Neuronal stem cell (in vitro differentiated cells): Measurements from ENCODE around the gene SERPINB1.

Experiments
- DNase-seq: peaks from one replicate; pipeline ENCODE4 v3.0.0-alpha.2; 2013; ENCODE audit warnings: low spot score
- H2AFZ ChIP-seq: one replicate; pipeline ENCODE4 v1.6.1; 2013; ENCODE audit warnings: mild to moderate bottlenecking, low read length, inconsistent platforms
- H2AK5ac ChIP-seq: 2 replicates; pipeline ENCODE4 v1.6.1; 2013; ENCODE audit warnings: low read depth, mild to moderate bottlenecking, inconsistent platforms, low read length, moderate library complexity, mixed read lengths
- H2BK120ac ChIP-seq: 2 replicates; pipeline ENCODE4 v1.6.1; 2013; ENCODE audit warnings: low read depth, mild to moderate bottlenecking, inconsistent platforms, low read length, moderate library complexity, mixed read lengths
- H2BK12ac ChIP-seq: one replicate; pipeline ENCODE4 v1.6.1; 2013; ENCODE audit warnings: low read length, inconsistent platforms
- H2BK15ac ChIP-seq: 2 replicates; pipeline ENCODE4 v1.6.1; 2013; ENCODE audit warnings: mild to moderate bottlenecking, low read length, inconsistent platforms, mixed read lengths
- H2BK5ac ChIP-seq: one replicate; pipeline ENCODE4 v1.6.1; 2013; ENCODE audit warnings: inconsistent platforms, mild to moderate bottlenecking, low read length, moderate library complexity
- H3K14ac ChIP-seq: one replicate; pipeline ENCODE4 v1.6.1; 2013; ENCODE audit warnings: low read length, inconsistent platforms
- H3K18ac ChIP-seq: 2 replicates; pipeline ENCODE4 v1.6.1; 2013; ENCODE audit warnings: low read length, inconsistent platforms
- H3K23ac ChIP-seq: 2 replicates; pipeline ENCODE4 v1.6.1; 2013; ENCODE audit warnings: low read depth, mild to moderate bottlenecking, mixed read lengths, low read length, inconsistent platforms; ENCODE audit not compliant: poor library complexity
- H3K27ac ChIP-seq: replicated peaks from 3 replicates; pipeline ENCODE4 v1.5.1; 2013; ENCODE audit warnings: low read length, inconsistent platforms
- H3K27me3 ChIP-seq, 3 experiments: 2 replicates each; pipeline ENCODE4 v1.6.1; 2013; ENCODE audit warnings: low read length in 3 of 3, mild to moderate bottlenecking in 2 of 3, inconsistent platforms in 1 of 3, low read depth in 1 of 3, mixed read lengths in 1 of 3, moderate library complexity in 1 of 3; ENCODE audit not compliant: control insufficient read depth in 3 of 3, insufficient read depth in 3 of 3
- H3K36me3 ChIP-seq, 2 donors: replicated peaks in 1 of 2; 2 replicates each; pipeline ENCODE4 v1.6.1; 2013; ENCODE audit warnings: low read length in 2 of 2; ENCODE audit not compliant: control insufficient read depth in 2 of 2, insufficient read depth in 2 of 2
- H3K4ac ChIP-seq: 2 replicates; pipeline ENCODE4 v1.6.1; 2013; ENCODE audit warnings: inconsistent platforms, mild to moderate bottlenecking, low read length, moderate library complexity
- H3K4me1 ChIP-seq, 2 donors: 1 replicate in 1 of 2; 2 replicates in 1 of 2; pipeline ENCODE4 v1.6.1; 2013; ENCODE audit warnings: low read length in 2 of 2, low read depth in 1 of 2; ENCODE audit not compliant: control insufficient read depth in 2 of 2, insufficient read depth in 1 of 2
- H3K4me2 ChIP-seq: one replicate; pipeline ENCODE4 v1.6.1; 2013; ENCODE audit warnings: mild to moderate bottlenecking, low read length, inconsistent platforms; ENCODE audit not compliant: insufficient read depth, poor library complexity, severe bottlenecking
- H3K4me3 ChIP-seq, 2 donors: 2 replicates each; pipeline ENCODE4 v1.5.1; 2013; ENCODE audit warnings: low read length in 2 of 2, mild to moderate bottlenecking in 2 of 2, inconsistent platforms in 1 of 2, moderate library complexity in 1 of 2
- H3K79me1 ChIP-seq: one replicate; pipeline ENCODE4 v1.6.1; 2013; ENCODE audit warnings: low read depth, mild to moderate bottlenecking, inconsistent platforms, low read length, moderate library complexity
- H3K9ac ChIP-seq: one replicate; pipeline ENCODE4 v1.6.1; 2013; ENCODE audit warnings: mild to moderate bottlenecking, low read depth, low read length, inconsistent platforms; ENCODE audit not compliant: poor library complexity
- H3K9me3 ChIP-seq, 2 donors: replicated peaks in 1 of 2; 2 replicates each; pipeline versions ENCODE3 to v1.6.1; 2013; ENCODE audit warnings: low read length in 2 of 2, mild to moderate bottlenecking in 2 of 2, inconsistent platforms in 1 of 2, low read depth in 1 of 2, mixed read lengths in 1 of 2, moderate library complexity in 1 of 2; ENCODE audit not compliant: control insufficient read depth in 2 of 2, insufficient read depth in 1 of 2
- H4K8ac ChIP-seq: one replicate; pipeline ENCODE4 v1.6.1; 2013; ENCODE audit warnings: low read depth, mild to moderate bottlenecking, inconsistent platforms, low read length, moderate library complexity
- H4K91ac ChIP-seq: one replicate; pipeline ENCODE4 v1.6.1; 2013; ENCODE audit warnings: low read length, low read depth, mild to moderate bottlenecking, inconsistent platforms; ENCODE audit not compliant: poor library complexity
- WGBS, 2 donors: extraction: QIAGEN DNeasy Blood & Tissue Kit; methylation state at CpG; one replicate each; pipeline ENCODE4 v1.1.7; 2013; ENCODE audit warnings: missing lambda C conversion rate in 2 of 2, mixed read lengths in 1 of 2; ENCODE audit not compliant: insufficient read length in 2 of 2, insufficient replicate concordance in 1 of 2; ENCODE audit errors: extremely low coverage in 2 of 2; 5-methylcytosine and 5-hydroxymethylcytosine counted together

The SERPINB1 gene

GRCh38 chr6:2797564-2798031 lies 44.1 kb downstream of the SERPINB1 start:
- no peak overlapping the region for H2BK5ac ChIP-seq

DNA sequence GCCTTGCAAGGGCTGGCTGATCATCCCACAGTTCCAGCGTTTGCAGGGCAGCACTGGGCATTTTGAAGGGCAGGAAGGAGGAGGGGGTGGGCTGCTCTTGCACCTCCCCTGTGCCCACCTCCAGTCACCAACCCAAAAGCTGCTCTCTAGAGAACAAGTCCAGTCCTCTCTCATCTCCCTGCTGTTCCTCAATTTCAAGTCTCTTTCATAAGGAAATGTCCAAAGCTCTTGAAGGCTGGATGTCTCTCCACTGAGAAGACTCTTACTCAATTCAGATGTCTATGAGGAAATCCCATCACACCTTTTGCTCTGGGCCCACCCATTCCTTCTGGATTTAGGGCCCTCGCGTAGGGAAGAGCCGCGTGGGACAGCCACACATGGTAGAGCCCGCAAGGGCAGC lies 44.8 kb downstream of the SERPINB1 start:
- H4K8ac ChIP-seq, result no peak overlapping the region
- H3K27me3 ChIP-seq, result no peaks in the 10 kb centered on the region
- no CpG with 5 or more reads among the region's 6 CpGs for WGBS, 2 donors
- H3K4me3 ChIP-seq, result no peak overlapping the region
- no peaks in the 10 kb centered on the region for H3K79me1 ChIP-seq
- peaks cover 0 to 16% of the 10 kb centered on the region in 2 donors for H3K4me1 ChIP-seq
- H4K91ac ChIP-seq, result no peak overlapping the region
- no peak overlapping the region for H2BK15ac ChIP-seq
- H2AK5ac ChIP-seq, result no peak overlapping the region
- no peak overlapping the region for H2BK12ac ChIP-seq
- no peak overlapping the region for H3K9ac ChIP-seq
- no peak overlapping the region for H3K27ac ChIP-seq
- no peak overlapping the region for H2BK5ac ChIP-seq
- no peak overlapping the region for H3K4ac ChIP-seq
- H2AFZ ChIP-seq, result no peak overlapping the region
- H3K18ac ChIP-seq, result no peak overlapping the region
- H3K4me2 ChIP-seq, result no peak overlapping the region
- no peak overlapping the region for H3K23ac ChIP-seq
- H3K14ac ChIP-seq, result no peak overlapping the region
- no peaks in the 10 kb centered on the region for H3K36me3 ChIP-seq
- no peak overlapping the region for H2BK120ac ChIP-seq
- no peaks in the 10 kb centered on the region for H3K9me3 ChIP-seq
- no peak for DNase-seq

More at GRCh38 chr6:2797564-2798031, 44.1 kb downstream of the SERPINB1 start:
- Histone ChIP-seq H3K79me1 (no peaks in the 10 kb centered on the region), H3K27ac (no peak overlapping the region), H4K8ac (no peak overlapping the region), H2AFZ (no peak overlapping the region), H3K27me3 (no peaks in the 10 kb centered on the region), H3K9me3 (no peaks in the 10 kb centered on the region), H3K9ac (no peak overlapping the region), H3K4me3 (no peak overlapping the region), H3K4me1 (peaks cover 0 to 21% of the 10 kb centered on the region in 2 donors), H4K91ac (no peak overlapping the region), H3K36me3 (no peaks in the 10 kb centered on the region), H2BK15ac (no peak overlapping the region), H2BK120ac (no peak overlapping the region), H3K4me2 (no peak overlapping the region), H3K14ac (no peak overlapping the region), H2AK5ac (no peak overlapping the region), H3K23ac (no peak overlapping the region), H2BK12ac (no peak overlapping the region), H3K4ac (no peak overlapping the region), H3K18ac (no peak overlapping the region)
- no peak for DNase-seq
- no CpG with 5 or more reads among the region's 3 CpGs for WGBS, 2 donors

DNA sequence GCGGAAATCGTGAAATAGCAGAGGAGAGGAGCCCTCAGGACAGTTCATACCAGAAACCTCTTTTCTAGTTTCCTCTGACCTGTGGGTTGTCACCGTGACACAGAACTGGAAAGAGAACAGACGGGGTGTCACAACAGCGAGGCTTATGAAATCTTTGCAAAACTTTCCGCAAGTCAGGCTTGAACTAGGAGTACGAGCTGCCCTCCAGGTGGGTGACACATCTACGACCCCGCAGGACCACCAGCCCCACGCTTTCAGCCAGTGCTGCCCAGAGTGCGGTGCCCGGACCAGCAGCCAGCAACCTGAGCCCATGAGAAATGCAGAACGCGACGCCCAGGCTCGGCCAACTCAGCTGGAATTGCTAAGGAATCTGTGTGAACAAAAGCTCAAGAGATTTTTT lies 45.7 kb downstream of the SERPINB1 start:
- Histone ChIP-seq H4K8ac (no peak overlapping the region), H2BK5ac (no peak overlapping the region), H2AFZ (no peak overlapping the region), H3K4ac (no peak overlapping the region), H3K9ac (no peak overlapping the region), H3K4me3 (no peak overlapping the region), H3K27me3 (no peaks in the 10 kb centered on the region), H3K23ac (no peak overlapping the region), H2AK5ac (no peak overlapping the region), H3K18ac (no peak overlapping the region), H3K79me1 (no peaks in the 10 kb centered on the region), H2BK12ac (no peak overlapping the region), H3K4me1 (peaks cover 0 to 16% of the 10 kb centered on the region in 2 donors), H3K36me3 (no peaks in the 10 kb centered on the region), H3K4me2 (no peak overlapping the region), H4K91ac (no peak overlapping the region), H3K9me3 (no peaks in the 10 kb centered on the region), H2BK15ac (no peak overlapping the region), H3K14ac (no peak overlapping the region), H3K27ac (no peak overlapping the region), H2BK120ac (no peak overlapping the region)
- no CpG with 5 or more reads among the region's 16 CpGs for WGBS, 2 donors
- no peak for DNase-seq

- Histone ChIP-seq H2BK5ac (no peak overlapping the region), H2AK5ac (no peak overlapping the region), H4K91ac (no peak overlapping the region), H3K4me3 (no peak overlapping the region), H2BK120ac (no peak overlapping the region), H3K36me3 (no peaks in the 10 kb centered on the region), H3K9me3 (no peaks in the 10 kb centered on the region), H3K14ac (no peak overlapping the region), H4K8ac (no peak overlapping the region), H2AFZ (no peak overlapping the region), H3K27me3 (no peaks in the 10 kb centered on the region), H3K23ac (no peak overlapping the region), H2BK12ac (no peak overlapping the region), H3K18ac (no peak overlapping the region), H3K4ac (no peak overlapping the region), H3K4me1 (peaks cover 0 to 16% of the 10 kb centered on the region in 2 donors), H3K4me2 (no peak overlapping the region), H2BK15ac (no peak overlapping the region), H3K79me1 (no peaks in the 10 kb centered on the region), H3K9ac (no peak overlapping the region), H3K27ac (no peak overlapping the region)
- no CpG with 5 or more reads among the region's 2 CpGs for WGBS, 2 donors
- DNase-seq, result no peak
These were observed 46.5 kb downstream of the SERPINB1 start for GRCh38 chr6:2795162-2795561.
